Gastrocnemius medialis (tissue), 4 donors: Measurements from ENCODE around the gene DUSP6.

Source experiments
- POLR2A ChIP-seq, 2 donors: fragments of 450-650 bp; IDR thresholded peaks; one replicate each; pipeline ENCODE4 v1.6.1; 2017; ENCODE audit warnings: antibody characterized with exemption in 2 of 2, mild to moderate bottlenecking in 2 of 2, moderate library complexity in 2 of 2
- TF ChIP-seq, protein P1 (sequence below), 5 experiments: fragments of 450-650 bp in 3 of 5; fragments of 200-600 bp in 2 of 5; sonication (generic) in 2 of 5; IDR thresholded peaks in 4 of 5; conservative IDR thresholded peaks in 1 of 5; 1 replicate in 4 of 5; 2 replicates in 1 of 5; pipeline ENCODE4 v1.5.1; 2016 to 2019; ENCODE audit warnings: antibody characterized with exemption in 5 of 5, mild to moderate bottlenecking in 3 of 5, moderate library complexity in 3 of 5

- TF ChIP-seq, protein P1, sequence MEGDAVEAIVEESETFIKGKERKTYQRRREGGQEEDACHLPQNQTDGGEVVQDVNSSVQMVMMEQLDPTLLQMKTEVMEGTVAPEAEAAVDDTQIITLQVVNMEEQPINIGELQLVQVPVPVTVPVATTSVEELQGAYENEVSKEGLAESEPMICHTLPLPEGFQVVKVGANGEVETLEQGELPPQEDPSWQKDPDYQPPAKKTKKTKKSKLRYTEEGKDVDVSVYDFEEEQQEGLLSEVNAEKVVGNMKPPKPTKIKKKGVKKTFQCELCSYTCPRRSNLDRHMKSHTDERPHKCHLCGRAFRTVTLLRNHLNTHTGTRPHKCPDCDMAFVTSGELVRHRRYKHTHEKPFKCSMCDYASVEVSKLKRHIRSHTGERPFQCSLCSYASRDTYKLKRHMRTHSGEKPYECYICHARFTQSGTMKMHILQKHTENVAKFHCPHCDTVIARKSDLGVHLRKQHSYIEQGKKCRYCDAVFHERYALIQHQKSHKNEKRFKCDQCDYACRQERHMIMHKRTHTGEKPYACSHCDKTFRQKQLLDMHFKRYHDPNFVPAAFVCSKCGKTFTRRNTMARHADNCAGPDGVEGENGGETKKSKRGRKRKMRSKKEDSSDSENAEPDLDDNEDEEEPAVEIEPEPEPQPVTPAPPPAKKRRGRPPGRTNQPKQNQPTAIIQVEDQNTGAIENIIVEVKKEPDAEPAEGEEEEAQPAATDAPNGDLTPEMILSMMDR (IDR thresholded peaks at IDR 0.05 in 4 of 5, conservative IDR thresholded peaks at IDR 0.05 in 1 of 5): no peak
- no peak for TF ChIP-seq POLR2A (IDR thresholded peaks at IDR 0.05)
Measured at GRCh38 chr12:89324437-89324836, 27.9 kb downstream of the DUSP6 start.
